Stimulated activated CD8-positive, alpha-beta memory T cell treated with anti-CD3 and anti-CD28 coated beads, Interleukin-7, amount 100 ng/mL, for 4 hours (primary cell): ENCODE data around the gene PRKCQ.

Experiments
- DNase-seq, 2 donors: peaks; one replicate each; pipeline ENCODE4 v3.0.0-alpha.2; 2020; ENCODE audit warnings: low read depth in 2 of 2

PRKCQ gene

GRCh38 chr10:6567884-6568283 is 12.2 kb downstream of the PRKCQ start:
- DNase-seq = no peak

- DNase-seq = no peak
These were observed 12.8 kb downstream of the PRKCQ start for GRCh38 chr10:6567203-6567703.

- DNase-seq = no peak
These were observed 14.5 kb downstream of the PRKCQ start for GRCh38 chr10:6565588-6565987.

- DNase-seq = no peak
These were observed 15.7 kb downstream of the PRKCQ start for GRCh38 chr10:6564367-6564766.

- DNase-seq = no peak
These were observed 16.3 kb downstream of the PRKCQ start for GRCh38 chr10:6563731-6564130.

- DNase-seq = peak; percentile 36 to 53
These were observed 17.0 kb downstream of the PRKCQ start for GRCh38 chr10:6563075-6563474.

GRCh38 chr10:6562221-6562620 is 17.9 kb downstream of the PRKCQ start:
- DNase-seq = no peak

GRCh38 chr10:6561552-6561951 is 18.5 kb downstream of the PRKCQ start:
- no peak for DNase-seq

- no peak for DNase-seq
These were observed 21.2 kb downstream of the PRKCQ start for GRCh38 chr10:6558759-6559461.

GRCh38 chr10:6558272-6558671 is 21.8 kb downstream of the PRKCQ start:
- no peak for DNase-seq

GRCh38 chr10:6553937-6554336 is 26.1 kb downstream of the PRKCQ start:
- no peak for DNase-seq

- peak; percentile 19 to 36 for DNase-seq
These were observed 36.6 kb downstream of the PRKCQ start for GRCh38 chr10:6543431-6544005.

GRCh38 chr10:6542999-6543430 is 37.1 kb downstream of the PRKCQ start:
- DNase-seq = peak in 1 of 2 donors; percentile 18

GRCh38 chr10:6539833-6540232 is 40.2 kb downstream of the PRKCQ start:
- no peak for DNase-seq

GRCh38 chr10:6537770-6538169 is 42.3 kb downstream of the PRKCQ start:
- no peak for DNase-seq

- no peak for DNase-seq
These were observed 44.0 kb downstream of the PRKCQ start for GRCh38 chr10:6536102-6536501.

GRCh38 chr10:6535156-6535764 is 44.8 kb downstream of the PRKCQ start:
- no peak for DNase-seq

GRCh38 chr10:6532321-6532720 is 47.8 kb downstream of the PRKCQ start:
- DNase-seq = no peak

- no peak for DNase-seq
These were observed 49.1 kb downstream of the PRKCQ start for GRCh38 chr10:6530966-6531365.

GRCh38 chr10:6530211-6530840 is 49.8 kb downstream of the PRKCQ start:
- peak; percentile 65 to 67 for DNase-seq

GRCh38 chr10:6528198-6528950 is 51.7 kb downstream of the PRKCQ start:
- DNase-seq = no peak
